ENCODE data around the gene HTATSF1.
A peak's percentile ranks its signal among the peaks of the same experiment; 100 is the strongest.

Gene HTATSF1

DNA sequence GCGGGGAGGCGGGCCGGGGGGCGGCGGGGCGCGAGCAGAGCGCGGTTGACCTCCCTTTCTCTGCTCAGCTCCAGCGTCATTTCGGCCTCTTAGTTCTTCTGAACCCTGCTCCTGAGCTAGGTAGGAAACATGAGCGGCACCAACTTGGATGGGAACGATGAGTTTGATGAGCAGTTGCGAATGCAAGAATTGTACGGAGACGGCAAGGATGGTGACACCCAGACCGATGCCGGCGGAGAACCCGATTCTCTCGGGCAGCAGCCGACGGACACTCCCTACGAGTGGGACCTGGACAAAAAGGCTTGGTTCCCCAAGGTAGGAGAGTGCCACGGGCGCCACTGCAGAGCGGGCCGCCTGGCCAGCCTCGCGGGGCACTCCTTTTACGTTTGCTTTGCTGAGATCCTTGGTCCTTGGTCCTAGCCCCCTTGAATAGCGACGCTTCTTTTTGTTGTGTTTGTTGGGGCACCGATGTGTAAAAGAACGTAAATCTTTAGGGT is at the start of gene HTATSF1:
Gene HTATSF1 (plus strand): TSS at position 37 of the 497 bp plus-strand sequence. CDS start 93 bp downstream, at position 130.
- Histone ChIP-seq H3K4me1 (ENCODE audit: insufficient read depth, low read length) (no peaks in the 10 kb centered on the region), H3K9me3 (ENCODE audit: low read length) (no peaks in the 10 kb centered on the region), H3K27ac (ENCODE audit: low read depth, low read length) (peak within 1 kb of the TSS; percentile 59), H3K9ac (ENCODE audit: low read length) (peak within 1 kb of the TSS; percentile 64), H3K36me3 (ENCODE audit: insufficient read depth, low read length) (peaks cover 8% of the 10 kb centered on the region), H3K27me3 (ENCODE audit: control insufficient read depth in 1 of 2, insufficient read depth in 2 of 2, low read length in 2 of 2) (peaks cover 0 to 4% of the 10 kb centered on the region in 2 donors), H3K4me3 (ENCODE audit: low read depth in 1 of 2, low read length in 2 of 2) (peak within 1 kb of the TSS; percentile 53 to 64)

DNA sequence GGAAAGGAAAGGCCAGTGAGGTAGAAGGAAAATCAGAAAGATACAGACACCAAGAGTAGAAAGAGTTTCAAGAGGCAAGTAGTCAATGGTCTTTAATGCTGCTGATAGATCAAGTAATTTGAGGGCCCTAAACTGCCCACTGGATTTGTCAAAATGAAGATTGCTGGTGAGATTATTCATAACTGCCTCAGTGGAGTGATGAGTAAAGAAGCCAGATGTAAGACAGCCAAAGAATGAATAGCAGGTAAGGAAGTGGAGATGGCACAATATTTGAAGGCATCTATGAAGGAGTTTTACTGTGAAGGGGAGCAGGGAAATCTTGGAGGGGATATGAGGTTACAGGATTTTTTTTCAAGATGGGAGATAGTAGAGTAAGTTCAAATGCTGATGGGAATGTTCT is 49.4 kb upstream of the HTATSF1 start:
- no peak overlapping the region for H3K27ac ChIP-seq (ENCODE audit: low read depth, low read length)
- H3K36me3 ChIP-seq (ENCODE audit: insufficient read depth, low read length): no peaks in the 10 kb centered on the region
- no peak overlapping the region for H3K4me3 ChIP-seq (ENCODE audit: low read depth in 1 of 2, low read length in 2 of 2)
- no peaks in the 10 kb centered on the region for H3K4me1 ChIP-seq (ENCODE audit: insufficient read depth, low read length)
- H3K9me3 ChIP-seq (ENCODE audit: low read length): no peaks in the 10 kb centered on the region
- H3K27me3 ChIP-seq (ENCODE audit: control insufficient read depth in 1 of 2, insufficient read depth in 2 of 2, low read length in 2 of 2): no peaks in the 10 kb centered on the region
- H3K9ac ChIP-seq (ENCODE audit: low read length): no peak overlapping the region

DNA sequence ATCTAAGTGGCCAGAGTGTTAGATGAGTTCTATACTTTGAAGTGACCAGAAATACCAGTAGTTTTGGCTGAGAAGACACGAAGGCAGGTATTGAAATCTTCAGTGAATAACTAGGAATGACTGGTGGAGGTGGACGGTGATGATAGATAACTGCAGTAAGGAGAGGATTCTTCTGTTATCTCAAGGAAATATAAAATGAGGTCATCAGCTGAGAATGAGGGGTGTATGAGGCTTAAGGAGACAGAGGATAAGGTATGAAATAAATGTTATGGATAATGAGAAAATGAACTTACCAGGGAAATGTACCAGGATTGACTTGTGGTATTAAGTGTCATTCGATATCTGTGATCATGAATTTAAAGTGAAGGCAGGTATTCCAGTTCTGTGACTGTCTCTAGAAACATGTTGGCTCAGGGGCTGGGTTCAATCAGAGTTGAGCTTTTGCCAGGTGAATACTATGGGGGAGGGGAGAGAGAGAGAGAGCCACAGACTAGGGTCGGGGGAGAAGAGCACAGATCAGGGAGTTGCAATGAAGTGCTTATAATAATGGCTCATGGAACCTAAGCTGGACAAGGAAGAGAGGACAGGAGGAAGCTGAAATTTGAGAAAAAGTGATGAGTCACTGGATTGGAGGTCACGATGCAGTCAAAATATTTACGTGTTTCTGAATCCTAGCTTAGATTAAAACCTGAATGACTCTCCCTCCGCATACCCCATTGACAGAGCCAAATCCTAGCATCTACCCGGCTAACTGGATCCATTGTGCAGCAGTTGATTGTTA is 47.2 kb upstream of the HTATSF1 start:
- Histone ChIP-seq H3K9me3 (ENCODE audit: low read length) (no peaks in the 10 kb centered on the region), H3K4me3 (ENCODE audit: low read depth in 1 of 2, low read length in 2 of 2) (no peak overlapping the region), H3K27me3 (ENCODE audit: control insufficient read depth in 1 of 2, insufficient read depth in 2 of 2, low read length in 2 of 2) (peaks cover 0 to 4% of the 10 kb centered on the region in 2 donors), H3K27ac (ENCODE audit: low read depth, low read length) (no peak overlapping the region), H3K9ac (ENCODE audit: low read length) (no peak overlapping the region), H3K4me1 (ENCODE audit: insufficient read depth, low read length) (no peaks in the 10 kb centered on the region), H3K36me3 (ENCODE audit: insufficient read depth, low read length) (no peaks in the 10 kb centered on the region)

GRCh38 chrX:136452614-136453013 is 44.8 kb upstream of the HTATSF1 start:
- H3K4me1 ChIP-seq (ENCODE audit: insufficient read depth, low read length): no peaks in the 10 kb centered on the region
- no peak overlapping the region for H3K4me3 ChIP-seq (ENCODE audit: low read depth in 1 of 2, low read length in 2 of 2)
- no peak overlapping the region for H3K9ac ChIP-seq (ENCODE audit: low read length)
- H3K27ac ChIP-seq (ENCODE audit: low read depth, low read length): no peak overlapping the region
- no peaks in the 10 kb centered on the region for H3K36me3 ChIP-seq (ENCODE audit: insufficient read depth, low read length)
- no peaks in the 10 kb centered on the region for H3K9me3 ChIP-seq (ENCODE audit: low read length)
- peaks cover 0 to 4% of the 10 kb centered on the region in 2 donors for H3K27me3 ChIP-seq (ENCODE audit: control insufficient read depth in 1 of 2, insufficient read depth in 2 of 2, low read length in 2 of 2)

DNA sequence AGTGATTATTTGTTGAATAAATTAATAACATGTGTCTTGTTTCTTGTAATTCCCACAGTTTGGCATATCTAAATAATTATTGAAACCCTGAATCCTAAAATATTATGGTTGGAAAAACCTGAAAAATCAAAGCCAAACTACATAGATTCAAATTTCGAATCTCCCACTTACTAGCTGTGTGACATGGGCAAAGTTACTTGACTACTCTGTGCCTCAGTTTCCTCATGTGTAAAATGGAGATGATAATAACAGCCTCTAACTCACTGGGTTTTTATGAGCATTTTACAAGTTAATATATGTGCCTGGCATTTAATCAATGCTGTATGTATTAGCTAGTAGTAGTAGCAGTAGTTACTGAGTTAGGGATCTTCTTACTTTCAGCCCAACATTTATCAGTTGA is 44.3 kb upstream of the HTATSF1 start:
- Histone ChIP-seq H3K9ac (ENCODE audit: low read length) (no peak overlapping the region), H3K27ac (ENCODE audit: low read depth, low read length) (no peak overlapping the region), H3K36me3 (ENCODE audit: insufficient read depth, low read length) (no peaks in the 10 kb centered on the region), H3K4me1 (ENCODE audit: insufficient read depth, low read length) (no peaks in the 10 kb centered on the region), H3K27me3 (ENCODE audit: control insufficient read depth in 1 of 2, insufficient read depth in 2 of 2, low read length in 2 of 2) (peaks cover 0 to 4% of the 10 kb centered on the region in 2 donors), H3K9me3 (ENCODE audit: low read length) (no peaks in the 10 kb centered on the region), H3K4me3 (ENCODE audit: low read depth in 1 of 2, low read length in 2 of 2) (no peak overlapping the region)

GRCh38 chrX:136453771-136454170 is 43.6 kb upstream of the HTATSF1 start:
- Histone ChIP-seq H3K36me3 (ENCODE audit: insufficient read depth, low read length) (no peaks in the 10 kb centered on the region), H3K27me3 (ENCODE audit: control insufficient read depth in 1 of 2, insufficient read depth in 2 of 2, low read length in 2 of 2) (peaks cover 0 to 4% of the 10 kb centered on the region in 2 donors), H3K27ac (ENCODE audit: low read depth, low read length) (no peak overlapping the region), H3K9ac (ENCODE audit: low read length) (no peak overlapping the region), H3K4me1 (ENCODE audit: insufficient read depth, low read length) (no peaks in the 10 kb centered on the region), H3K9me3 (ENCODE audit: low read length) (no peaks in the 10 kb centered on the region), H3K4me3 (ENCODE audit: low read depth in 1 of 2, low read length in 2 of 2) (no peak overlapping the region)

- H3K4me1 ChIP-seq (ENCODE audit: insufficient read depth, low read length): no peaks in the 10 kb centered on the region
- no peak overlapping the region for H3K4me3 ChIP-seq (ENCODE audit: low read depth in 1 of 2, low read length in 2 of 2)
- H3K27me3 ChIP-seq (ENCODE audit: control insufficient read depth in 1 of 2, insufficient read depth in 2 of 2, low read length in 2 of 2): peaks cover 0 to 4% of the 10 kb centered on the region in 2 donors
- no peak overlapping the region for H3K9ac ChIP-seq (ENCODE audit: low read length)
- no peaks in the 10 kb centered on the region for H3K9me3 ChIP-seq (ENCODE audit: low read length)
- no peak overlapping the region for H3K27ac ChIP-seq (ENCODE audit: low read depth, low read length)
- H3K36me3 ChIP-seq (ENCODE audit: insufficient read depth, low read length): no peaks in the 10 kb centered on the region
These were observed 41.3 kb upstream of the HTATSF1 start for GRCh38 chrX:136456133-136456532.

DNA sequence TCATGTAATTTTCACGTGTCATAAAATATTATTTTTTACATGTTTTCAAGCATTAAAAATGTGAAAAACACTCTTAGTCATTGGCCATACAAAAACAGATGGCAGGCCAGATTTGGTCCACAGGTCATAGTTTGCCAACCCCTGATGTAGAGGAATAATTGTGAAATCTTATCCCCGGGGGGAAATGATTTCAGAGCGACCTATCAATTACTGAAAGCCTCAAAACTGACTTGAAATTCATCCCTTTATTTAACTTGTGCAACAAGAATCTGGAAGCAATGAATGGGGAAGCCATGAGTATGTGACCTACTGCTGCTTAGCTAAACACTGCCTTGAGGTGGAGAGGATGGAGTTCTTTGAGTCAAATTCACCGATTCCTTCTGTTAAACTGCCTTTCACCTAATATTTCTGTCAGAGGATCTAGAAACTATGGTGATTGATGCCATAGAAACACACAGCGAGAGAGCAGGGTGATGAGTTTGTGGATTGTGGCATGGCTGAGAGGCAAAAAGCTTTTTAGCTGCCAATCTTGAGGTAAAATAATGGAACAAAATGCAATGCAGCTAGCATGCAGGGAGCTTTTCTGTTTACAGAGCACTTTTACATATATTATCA is 40.0 kb upstream of the HTATSF1 start:
- Histone ChIP-seq H3K4me1 (ENCODE audit: insufficient read depth, low read length) (no peaks in the 10 kb centered on the region), H3K27ac (ENCODE audit: low read depth, low read length) (no peak overlapping the region), H3K4me3 (ENCODE audit: low read depth in 1 of 2, low read length in 2 of 2) (no peak overlapping the region), H3K9ac (ENCODE audit: low read length) (no peak overlapping the region), H3K36me3 (ENCODE audit: insufficient read depth, low read length) (no peaks in the 10 kb centered on the region), H3K9me3 (ENCODE audit: low read length) (no peaks in the 10 kb centered on the region), H3K27me3 (ENCODE audit: control insufficient read depth in 1 of 2, insufficient read depth in 2 of 2, low read length in 2 of 2) (peaks cover 0 to 4% of the 10 kb centered on the region in 2 donors)

GRCh38 chrX:136464589-136464988 is 32.8 kb upstream of the HTATSF1 start:
- no peak overlapping the region for H3K4me3 ChIP-seq (ENCODE audit: low read depth in 1 of 2, low read length in 2 of 2)
- no peaks in the 10 kb centered on the region for H3K4me1 ChIP-seq (ENCODE audit: insufficient read depth, low read length)
- no peak overlapping the region for H3K9ac ChIP-seq (ENCODE audit: low read length)
- no peaks in the 10 kb centered on the region for H3K9me3 ChIP-seq (ENCODE audit: low read length)
- no peaks in the 10 kb centered on the region for H3K36me3 ChIP-seq (ENCODE audit: insufficient read depth, low read length)
- no peaks in the 10 kb centered on the region for H3K27me3 ChIP-seq (ENCODE audit: control insufficient read depth in 1 of 2, insufficient read depth in 2 of 2, low read length in 2 of 2)
- no peak overlapping the region for H3K27ac ChIP-seq (ENCODE audit: low read depth, low read length)

DNA sequence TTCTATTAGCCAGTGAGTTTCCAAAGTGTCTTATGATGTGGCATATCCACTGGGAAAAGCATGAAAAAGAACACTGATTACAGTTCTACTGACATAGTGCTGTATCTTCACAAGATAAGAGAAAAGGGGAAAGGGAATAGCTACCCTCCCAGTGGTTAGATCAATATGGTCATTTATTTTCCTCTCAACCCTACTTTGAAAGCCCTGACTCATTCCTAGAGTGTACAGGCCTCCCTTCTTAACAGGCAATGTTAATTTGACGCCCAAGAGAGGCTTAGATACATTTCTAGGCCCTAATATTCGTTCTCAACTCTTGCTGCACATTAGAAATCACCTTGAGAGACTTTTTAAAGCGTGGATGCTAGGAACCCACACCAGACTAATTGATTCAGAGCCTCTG is 30.1 kb upstream of the HTATSF1 start:
- peaks cover 4 to 8% of the 10 kb centered on the region in 2 donors for H3K27me3 ChIP-seq (ENCODE audit: control insufficient read depth in 1 of 2, insufficient read depth in 2 of 2, low read length in 2 of 2)
- H3K27ac ChIP-seq (ENCODE audit: low read depth, low read length): no peak overlapping the region
- no peak overlapping the region for H3K9ac ChIP-seq (ENCODE audit: low read length)
- H3K36me3 ChIP-seq (ENCODE audit: insufficient read depth, low read length): no peaks in the 10 kb centered on the region
- no peak overlapping the region for H3K4me3 ChIP-seq (ENCODE audit: low read depth in 1 of 2, low read length in 2 of 2)
- H3K4me1 ChIP-seq (ENCODE audit: insufficient read depth, low read length): no peaks in the 10 kb centered on the region
- H3K9me3 ChIP-seq (ENCODE audit: low read length): no peaks in the 10 kb centered on the region

- H3K27ac ChIP-seq (ENCODE audit: low read depth, low read length): no peak overlapping the region
These were observed 28.8 kb upstream of the HTATSF1 start for GRCh38 chrX:136468391-136469103.

More at GRCh38 chrX:136468391-136469103, 28.8 kb upstream of the HTATSF1 start:
- Histone ChIP-seq H3K36me3 (ENCODE audit: insufficient read depth, low read length) (no peaks in the 10 kb centered on the region), H3K4me3 (ENCODE audit: low read depth in 1 of 2, low read length in 2 of 2) (no peak overlapping the region), H3K9me3 (ENCODE audit: low read length) (no peaks in the 10 kb centered on the region), H3K4me1 (ENCODE audit: insufficient read depth, low read length) (no peaks in the 10 kb centered on the region), H3K9ac (ENCODE audit: low read length) (no peak overlapping the region), H3K27me3 (ENCODE audit: control insufficient read depth in 1 of 2, insufficient read depth in 2 of 2, low read length in 2 of 2) (peaks cover 4 to 9% of the 10 kb centered on the region in 2 donors)
